ENCODE results near the gene TFAP2E. TPM values are rescaled to one million over a fixed set of nuclear protein-coding genes. Genes with fewer than 3 reads are reported as not detected.

The TFAP2E gene
- total RNA-seq, 2 donors from 2014 or later = 0.75 to 1.1 TPM

DNA sequence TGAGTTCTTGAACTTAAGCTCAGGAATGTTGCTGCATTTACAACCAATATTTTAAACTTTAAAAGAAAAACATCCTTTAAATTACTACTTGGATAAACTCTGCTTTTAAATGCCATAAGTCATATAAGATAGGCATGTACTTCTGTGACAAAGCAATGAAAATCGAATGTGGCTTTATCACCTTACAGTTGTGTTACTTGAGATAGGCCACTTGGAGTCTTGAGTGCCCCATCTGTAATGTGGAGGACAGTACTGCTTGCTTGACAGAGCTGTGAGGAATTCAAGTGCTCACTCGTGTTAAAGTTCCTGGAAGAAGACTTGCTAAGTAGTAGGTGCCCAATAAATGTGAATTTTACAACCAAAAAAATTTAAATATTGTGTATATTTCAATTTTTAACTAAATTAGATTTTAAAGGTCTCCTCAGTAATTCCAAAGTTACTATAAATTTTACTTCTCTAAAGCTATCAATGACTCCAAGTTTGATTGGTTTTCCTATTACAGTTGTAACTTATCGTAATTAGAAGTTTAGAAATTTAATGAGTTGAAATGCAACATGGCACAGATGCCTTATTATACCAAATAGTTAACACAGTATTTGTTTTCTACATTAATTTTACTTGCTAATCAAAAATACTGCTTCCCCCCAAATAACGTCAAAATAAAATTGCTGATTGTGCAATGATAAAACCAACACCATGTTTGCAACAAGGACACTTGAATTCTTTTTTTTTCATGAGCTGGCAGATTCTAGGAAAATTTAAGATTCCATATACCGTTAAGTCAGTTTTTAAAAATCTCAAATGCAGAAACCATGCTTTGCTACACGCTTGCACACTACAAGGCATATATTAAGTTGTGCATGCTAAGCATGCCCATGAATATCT, 46.4 kb downstream of the TFAP2E start:
- ATAC-seq (no peak), DNase-seq (no peak)
- intact Hi-C loops (cut with DNase I, micrococcal nuclease) = no loop called here

DNA sequence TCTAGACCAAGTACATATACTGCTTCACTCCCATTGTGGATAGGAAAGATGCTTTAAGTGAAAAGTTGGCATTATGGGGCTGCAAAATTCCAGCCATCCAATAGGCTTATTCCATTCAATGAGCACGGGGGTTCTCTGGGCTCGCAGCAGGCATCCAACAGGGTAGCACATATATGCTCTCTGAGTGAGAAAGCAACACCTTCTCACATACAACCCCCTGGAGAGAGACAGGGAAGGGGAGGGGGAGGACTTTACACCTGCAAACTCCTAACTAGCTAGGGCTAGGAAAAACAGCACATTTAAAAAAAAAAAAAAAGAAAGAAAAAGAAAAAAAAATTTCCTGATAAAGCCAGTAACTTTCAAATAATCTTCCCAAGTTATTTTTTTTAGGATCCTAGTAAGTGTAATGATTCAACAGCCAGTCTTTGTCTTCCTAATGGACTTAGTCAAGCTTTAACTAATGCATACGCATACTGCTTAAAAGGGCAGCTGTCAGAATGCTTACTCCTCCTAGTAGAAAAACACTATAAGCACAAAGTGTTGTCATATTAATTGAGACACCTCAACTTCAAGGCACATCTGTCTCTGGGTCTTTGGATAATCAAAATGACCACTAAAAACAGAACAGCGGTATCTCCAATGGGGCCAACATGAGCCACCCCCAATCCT, 49.5 kb downstream of the TFAP2E start:
- ATAC-seq (no peak), DNase-seq (no peak)
- intact Hi-C loops (cut with DNase I, micrococcal nuclease) = no loop called here

DNA sequence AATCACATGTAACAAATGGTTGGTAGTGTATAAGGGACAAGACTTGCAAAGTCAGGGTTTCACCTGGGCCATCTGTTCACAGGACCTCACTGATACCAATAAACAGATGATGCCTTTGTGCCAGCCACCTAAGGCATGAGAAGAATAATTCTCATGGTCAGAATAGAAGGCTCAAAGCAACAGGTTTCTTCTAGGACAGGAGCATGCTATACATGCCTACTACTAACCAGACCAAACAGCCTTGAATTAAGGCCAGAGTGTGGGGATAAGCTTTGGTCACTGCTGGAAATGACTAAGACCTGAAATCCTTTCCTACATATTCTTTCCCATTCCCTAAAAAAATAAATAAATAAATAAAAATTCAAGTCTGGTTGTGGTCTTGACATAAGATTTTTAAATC, 50.7 kb downstream of the TFAP2E start:
- ATAC-seq (no peak), DNase-seq (no peak)
- intact Hi-C loops (cut with DNase I, micrococcal nuclease) = no loop called here

DNA sequence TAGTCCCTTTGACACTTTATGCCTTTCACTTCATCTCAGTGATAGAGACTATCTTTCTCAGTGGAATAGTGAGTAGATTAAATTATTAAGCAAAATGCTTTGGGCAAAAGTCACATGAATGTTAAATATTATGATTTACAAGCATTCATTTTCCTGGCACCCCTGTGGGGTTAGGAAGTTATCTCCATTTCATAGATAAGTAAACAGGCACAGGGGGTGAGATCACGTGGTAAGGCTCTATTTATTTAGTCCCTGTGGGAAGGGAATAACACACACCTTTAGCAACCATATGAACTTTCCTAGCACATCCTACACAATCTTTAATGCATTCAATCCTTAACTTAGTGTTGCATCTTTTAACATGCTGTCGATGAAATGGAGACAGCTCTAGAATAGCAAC, 55.9 kb downstream of the TFAP2E start:
- intact Hi-C loops (cut with DNase I, micrococcal nuclease) = no loop called here
- ATAC-seq (no peak), DNase-seq (no peak)

DNA sequence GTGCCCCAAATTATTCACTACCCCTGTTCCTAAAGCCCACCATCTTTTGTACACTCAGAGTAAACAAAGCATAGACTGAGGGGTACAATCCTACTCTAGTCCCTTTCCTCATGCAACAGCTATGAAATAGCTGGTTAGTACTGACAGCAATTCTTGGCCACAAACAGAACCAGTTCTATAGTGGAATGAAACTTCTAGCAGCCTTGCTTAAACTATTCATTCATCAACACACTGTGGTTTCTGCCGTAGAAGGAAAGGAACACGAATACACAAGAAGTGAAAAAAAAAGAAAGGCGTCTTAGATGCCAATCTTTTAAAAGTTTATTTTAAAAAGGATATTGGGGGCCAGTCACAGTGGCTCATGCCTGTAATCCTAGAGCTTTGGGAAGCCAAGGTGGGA, 58.3 kb downstream of the TFAP2E start:
- no peak for DNase-seq
- intact Hi-C loops (cut with DNase I, micrococcal nuclease) = no loop called here
- ATAC-seq = no peak

DNA sequence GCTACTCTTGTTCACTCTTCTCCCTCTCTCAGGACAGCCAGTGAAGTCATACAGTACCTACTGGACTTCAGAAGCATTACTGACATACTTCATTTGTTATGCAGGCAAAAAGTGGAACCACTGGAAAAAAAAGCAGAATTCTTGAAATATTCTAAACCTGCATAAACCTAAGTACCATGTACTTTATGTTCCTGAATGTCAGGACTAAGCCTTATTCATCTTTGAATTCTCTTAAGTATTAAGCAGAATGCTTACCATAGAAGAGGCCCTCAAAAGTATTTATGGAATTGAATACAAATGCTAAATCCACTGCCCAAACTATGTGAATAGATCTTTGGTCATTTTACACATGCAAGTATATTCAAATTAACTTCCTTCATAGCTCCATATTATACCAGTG, 60.4 kb downstream of the TFAP2E start:
- DNase-seq (no peak), ATAC-seq (no peak)
- intact Hi-C loops (cut with DNase I, micrococcal nuclease) = no loop called here

DNA sequence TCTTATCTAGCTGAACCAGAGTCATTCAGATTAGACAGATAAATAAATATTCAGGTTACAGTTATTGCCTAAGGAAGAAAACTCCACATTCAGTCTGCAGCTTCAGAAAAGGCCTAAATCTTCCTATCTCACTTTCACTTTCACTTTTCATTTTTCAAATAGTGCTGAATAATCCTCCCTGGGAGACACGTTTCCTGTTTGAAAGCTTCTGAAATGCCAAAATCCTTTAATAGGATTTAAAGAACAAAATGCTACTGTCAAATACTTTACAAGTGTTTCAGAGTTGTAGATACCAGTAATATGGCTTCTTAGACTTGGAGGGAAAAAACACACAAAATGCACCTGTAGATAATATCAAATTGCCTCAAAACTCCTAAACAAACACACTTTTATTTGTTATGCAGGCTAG, 64.3 kb downstream of the TFAP2E start:
- intact Hi-C loops (cut with DNase I, micrococcal nuclease) = no loop called here
- ATAC-seq = peak; percentile 21
- DNase-seq = no peak

DNA sequence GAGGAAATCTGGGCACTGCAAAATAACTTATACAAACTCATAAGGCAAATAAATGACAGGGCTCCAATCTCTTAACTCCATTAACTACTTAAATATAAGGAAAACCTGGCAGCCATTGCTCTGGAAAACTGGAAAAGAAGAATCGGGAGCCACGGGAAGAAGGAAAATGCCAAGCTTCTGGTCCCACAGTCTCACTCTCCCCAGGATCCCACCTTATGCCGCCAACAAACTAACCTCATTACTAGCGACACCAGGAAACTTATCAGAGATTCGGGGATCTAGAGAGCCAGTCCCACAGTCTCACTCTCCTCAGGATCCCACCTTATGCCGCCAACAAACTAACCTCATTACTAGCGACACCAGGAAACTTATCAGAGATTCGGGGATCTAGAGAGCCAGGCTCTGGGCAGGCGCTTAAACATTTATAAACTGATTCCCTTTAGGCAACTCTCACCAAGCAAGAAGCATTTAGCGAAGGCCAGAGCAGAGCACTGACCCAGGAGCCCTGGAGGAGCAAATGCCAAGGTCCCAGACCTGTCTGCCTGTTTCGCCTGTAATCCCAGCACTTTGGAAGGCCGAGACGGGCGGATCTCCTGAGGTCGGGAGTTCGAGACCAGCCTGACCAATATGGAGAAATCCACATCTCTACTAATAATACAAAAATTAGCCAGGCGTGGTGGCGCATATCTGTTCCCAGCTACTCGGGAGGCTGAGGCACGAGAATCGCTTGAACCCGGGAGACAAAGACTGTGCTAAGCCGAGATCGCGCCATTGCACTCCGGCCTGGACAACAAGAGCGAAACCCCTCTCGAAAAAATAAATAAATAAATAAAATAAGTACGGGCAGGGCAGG, 67.5 kb downstream of the TFAP2E start:
- ATAC-seq (no peak), DNase-seq (no peak)
- intact Hi-C loops (cut with DNase I, micrococcal nuclease) = loop anchor here in 1 of 2 donors (10.0 kb wide), 1 partner anchor 74 kb away; the partner anchor contains the start of gene C1orf216

DNA sequence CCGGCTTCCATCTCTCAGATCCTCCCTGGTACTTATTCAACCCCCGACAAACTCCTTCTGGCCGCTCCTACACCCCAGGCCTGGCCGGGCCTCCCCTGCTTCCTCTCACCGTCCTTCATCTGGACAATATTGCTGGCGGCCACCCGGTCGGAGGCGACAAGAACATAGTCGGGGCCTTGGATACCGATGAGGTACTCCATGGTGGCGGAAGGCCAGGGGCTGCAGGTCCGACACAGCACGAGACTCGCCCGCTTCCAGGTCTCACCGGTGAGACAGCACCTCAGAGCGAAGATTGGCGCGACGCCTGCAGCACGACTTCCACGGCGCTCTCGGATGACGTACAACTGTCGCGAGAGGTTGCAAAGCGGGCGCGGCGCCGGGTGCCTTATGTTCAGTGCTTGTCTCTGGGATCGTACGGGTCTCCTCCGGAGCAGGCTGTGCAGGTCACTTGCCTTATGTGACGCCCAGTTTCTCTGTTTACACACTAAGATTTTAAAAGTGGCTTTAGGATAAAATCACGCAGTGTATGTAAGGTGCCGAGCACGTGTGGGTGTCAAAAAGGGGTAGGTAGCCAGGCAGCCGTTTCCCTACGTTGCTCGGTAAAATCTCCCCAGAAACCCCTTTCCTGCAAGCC, 68.2 kb downstream of the TFAP2E start, which contains the start of gene PSMB2:
Gene PSMB2, minus strand, starts transcription at position 294 of the 634 bp plus-strand sequence. Its CDS starts 94 bp downstream, at position 200.
- peak; percentile 96 to 99 for DNase-seq
- intact Hi-C loops (cut with DNase I, micrococcal nuclease) = loop anchor here in 1 of 2 donors (10.0 kb wide), 1 partner anchor 73 kb away; the partner anchor contains the start of gene C1orf216
- peak; percentile 98 for ATAC-seq

DNA sequence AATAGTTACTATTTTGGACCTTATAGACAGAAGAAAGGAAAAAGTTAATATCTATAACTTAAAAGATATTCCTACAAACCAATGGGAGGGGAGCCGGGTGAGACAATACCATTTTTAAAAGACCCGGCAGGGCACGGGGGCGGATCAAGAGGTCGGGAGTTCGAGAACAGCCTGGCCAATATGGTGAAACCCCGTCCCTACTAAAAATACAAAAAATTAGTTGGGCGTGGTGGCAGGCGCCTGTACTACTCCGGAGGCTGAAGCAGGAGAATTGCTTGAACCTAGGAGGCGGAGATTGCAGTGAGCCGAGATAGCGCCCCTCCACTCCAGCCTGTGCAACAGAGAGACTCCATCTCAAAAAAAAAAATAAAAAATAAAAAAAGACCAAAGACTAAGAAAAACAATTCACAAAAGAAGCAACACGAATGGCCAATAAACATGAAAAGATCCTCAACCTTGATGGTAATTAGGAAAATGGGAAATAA, 69.4 kb downstream of the TFAP2E start:
- no peak for ATAC-seq
- intact Hi-C loops (cut with DNase I, micrococcal nuclease) = loop anchor here in 1 of 2 donors (10.0 kb wide), 1 partner anchor 72 kb away; the partner anchor contains the start of gene C1orf216
- peak in 1 of 2 donors; percentile 17 for DNase-seq

DNA sequence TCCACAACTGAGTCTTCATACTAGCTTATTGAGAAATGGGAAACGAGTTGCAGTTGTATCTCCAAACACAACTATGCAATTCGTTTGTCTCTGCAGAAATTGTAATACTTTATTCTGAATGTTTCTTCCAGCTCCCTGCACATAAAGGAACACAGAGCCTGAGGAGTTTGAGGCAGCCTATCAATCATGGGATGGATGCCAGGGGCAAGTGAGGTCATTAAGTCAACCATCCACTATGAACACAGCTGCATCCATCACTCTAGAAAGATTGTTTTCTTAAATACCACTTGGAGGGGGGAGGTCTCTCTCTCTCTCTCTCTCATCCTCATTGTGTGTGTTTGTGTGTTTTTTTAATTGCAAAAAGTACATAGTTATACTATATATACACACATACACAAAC, 71.1 kb downstream of the TFAP2E start:
- intact Hi-C loops (cut with DNase I, micrococcal nuclease) = loop anchor here in 1 of 2 donors (10.0 kb wide), 1 partner anchor 71 kb away; the partner anchor contains the start of gene C1orf216
- ATAC-seq (no peak), DNase-seq (no peak)

Other genes starting within 250 kb of the TFAP2E start
- 10 to 100 TPM; 74.0 to 84.4 TPM for gene KIAA0319L, start 15.9 kb upstream of the TFAP2E start, total RNA-seq
- 10 to 100 TPM in 1 of 2 donors, 1 to 10 TPM in 1; 8.6 to 11.2 TPM for gene NCDN, start 15.5 kb upstream of the TFAP2E start, total RNA-seq
- gene PSMB2, start 68.2 kb downstream of the TFAP2E start, total RNA-seq = 10 to 100 TPM; 40.2 to 49.1 TPM
- gene C1orf216, start 145.6 kb downstream of the TFAP2E start, total RNA-seq = 1 to 10 TPM; 1.9 to 3.1 TPM
- gene CLSPN, start 196.7 kb downstream of the TFAP2E start, total RNA-seq = 1 to 10 TPM; 1.9 to 4.3 TPM
- 10 to 100 TPM; 10.2 to 16.2 TPM for gene AGO4, start 234.7 kb downstream of the TFAP2E start, total RNA-seq

Measured in left colon (tissue), 2 donors.